SKM-1 treated with dmso at 0.1 percent for 144 hours (cell line): Measurements from ENCODE around the gene MAP2K7.
"Not testable (repeated sequence)": the region's sequence is repeated elsewhere in the genome, so short reads cannot be mapped to it uniquely, and the experiment has no call there.

Source experiments
- DNase-seq: peaks from one replicate; lab custom pipeline; 2025; ENCODE audit not compliant: unreplicated experiment; lab: John Stamatoyannopoulos, UW

The MAP2K7 gene

DNA sequence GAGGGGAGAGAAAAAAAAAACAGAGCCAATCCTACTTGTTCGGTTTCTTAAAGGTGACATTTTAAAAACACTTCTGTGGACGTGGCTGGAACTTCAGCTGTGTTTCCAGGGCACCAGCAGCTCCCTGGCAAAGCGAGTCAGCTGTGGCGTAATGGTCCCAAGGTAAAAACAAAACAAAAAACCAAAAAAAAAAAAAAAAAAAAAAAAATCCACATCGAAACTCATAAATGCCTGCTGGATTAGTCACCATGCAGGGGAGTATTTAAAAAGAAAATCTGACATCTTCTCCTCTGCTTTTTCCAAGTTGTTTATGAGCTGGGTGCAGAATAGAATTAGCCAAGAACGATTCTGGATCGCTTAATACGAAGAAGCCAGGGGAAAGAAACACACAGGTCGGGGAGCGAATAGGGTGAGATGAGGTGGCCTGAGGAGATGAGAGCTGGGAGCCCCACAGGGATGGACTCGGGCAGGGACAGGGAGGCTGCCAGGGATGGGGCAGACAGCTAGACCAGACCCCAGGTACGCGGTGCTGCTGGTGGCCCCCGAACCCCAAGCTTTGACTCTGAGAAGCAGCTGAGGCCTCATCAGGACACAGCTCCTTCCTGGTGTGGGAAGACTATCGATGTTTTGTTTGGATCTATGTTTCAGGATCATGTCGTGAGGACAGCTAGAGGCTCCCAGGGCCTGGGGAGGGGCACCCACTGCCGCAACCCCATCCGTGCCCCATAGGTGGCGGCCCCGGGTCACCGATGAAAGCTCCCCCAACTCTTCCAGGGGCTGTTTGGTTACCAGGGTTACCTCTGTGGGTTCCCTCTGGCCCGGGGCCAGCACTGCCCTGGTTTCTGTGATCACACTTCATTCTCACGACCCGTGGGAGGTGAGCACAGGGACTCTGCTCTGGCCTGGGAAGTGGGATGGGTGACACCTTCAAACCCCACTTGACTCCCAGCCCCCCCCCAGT lies 25.3 kb downstream of the MAP2K7 start:
- peak; percentile 60 for DNase-seq

DNA sequence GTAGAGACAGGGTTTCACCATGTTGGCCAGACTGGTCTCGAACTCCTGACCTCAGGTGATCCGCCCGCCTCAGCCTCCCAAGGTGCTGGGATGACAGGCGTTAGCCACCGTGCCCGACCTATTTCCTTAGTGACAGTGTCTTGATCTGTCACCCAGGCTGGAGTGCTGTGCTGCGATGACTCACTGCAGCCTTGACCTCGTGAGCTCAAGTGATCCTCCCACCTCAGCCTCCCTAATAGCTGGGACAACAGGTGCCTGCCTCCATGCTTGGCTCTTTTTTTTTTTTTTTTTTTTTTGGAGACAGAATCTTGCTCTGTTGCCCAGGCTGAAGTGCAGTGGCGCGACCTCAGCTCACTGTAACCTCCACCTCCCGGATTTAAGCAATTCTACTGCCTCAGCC lies 26.4 kb downstream of the MAP2K7 start:
- DNase-seq = not testable (repeated sequence)

DNA sequence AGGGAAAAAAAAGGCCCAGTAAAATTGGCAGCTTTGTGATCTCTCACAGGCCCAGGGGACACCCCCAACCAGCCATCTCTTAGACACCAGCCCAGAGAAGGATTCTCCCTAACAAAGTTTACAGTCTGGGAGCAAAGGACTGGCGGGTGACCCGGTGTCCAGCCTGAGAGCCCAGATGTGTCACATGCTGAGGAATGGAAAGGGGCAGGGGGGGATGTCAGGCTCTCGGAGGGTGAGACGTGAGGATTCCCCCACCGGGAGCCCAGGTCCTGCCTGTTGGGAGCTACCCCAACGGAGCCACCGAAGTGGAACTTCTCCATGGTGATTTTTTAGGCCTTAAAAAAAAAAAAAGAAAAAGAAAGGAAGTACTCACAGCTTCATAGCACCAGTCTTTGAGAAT lies 27.1 kb downstream of the MAP2K7 start:
- no peak for DNase-seq

DNA sequence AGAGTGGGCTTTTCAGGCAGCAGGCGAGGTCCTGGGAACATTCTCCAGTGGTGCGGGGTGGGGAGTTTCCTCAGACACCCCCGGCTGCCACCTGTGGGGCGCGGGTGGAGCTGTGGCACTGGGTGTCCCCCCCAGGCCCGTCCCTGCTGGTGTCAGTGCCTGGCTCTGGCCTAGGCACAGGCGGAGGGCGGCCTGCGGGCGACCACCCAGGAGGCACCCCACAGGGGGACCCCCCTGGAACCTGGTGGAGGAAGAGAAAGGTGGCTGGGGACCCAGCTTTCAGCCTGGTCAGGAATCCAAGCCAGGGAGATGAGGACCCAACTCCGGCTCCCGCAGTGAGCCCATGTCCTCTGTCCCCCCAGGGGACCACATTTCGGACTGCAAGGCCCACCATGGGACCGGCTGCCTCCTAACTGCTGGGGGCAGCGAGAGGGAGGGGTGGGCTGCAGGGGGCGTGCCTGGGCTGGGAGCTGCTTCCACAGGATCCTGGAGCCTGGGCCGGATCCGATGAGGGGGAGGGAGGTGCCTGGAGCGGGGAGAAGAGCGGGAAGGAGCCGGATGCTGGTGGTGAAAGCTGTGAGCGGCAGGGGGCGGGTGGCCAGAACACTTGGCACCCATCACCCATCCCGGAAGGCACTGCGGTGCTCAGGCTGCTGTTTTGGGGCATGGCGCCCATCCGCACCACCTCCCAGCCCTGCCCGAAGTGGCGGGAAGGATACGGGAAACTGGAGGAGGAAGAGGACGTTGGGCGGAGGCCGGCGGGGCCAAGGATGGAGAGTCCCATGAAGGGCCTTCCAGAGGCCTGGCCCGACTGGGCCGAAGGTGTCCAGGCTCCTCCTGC lies 27.8 kb downstream of the MAP2K7 start:
- DNase-seq = no peak

DNA sequence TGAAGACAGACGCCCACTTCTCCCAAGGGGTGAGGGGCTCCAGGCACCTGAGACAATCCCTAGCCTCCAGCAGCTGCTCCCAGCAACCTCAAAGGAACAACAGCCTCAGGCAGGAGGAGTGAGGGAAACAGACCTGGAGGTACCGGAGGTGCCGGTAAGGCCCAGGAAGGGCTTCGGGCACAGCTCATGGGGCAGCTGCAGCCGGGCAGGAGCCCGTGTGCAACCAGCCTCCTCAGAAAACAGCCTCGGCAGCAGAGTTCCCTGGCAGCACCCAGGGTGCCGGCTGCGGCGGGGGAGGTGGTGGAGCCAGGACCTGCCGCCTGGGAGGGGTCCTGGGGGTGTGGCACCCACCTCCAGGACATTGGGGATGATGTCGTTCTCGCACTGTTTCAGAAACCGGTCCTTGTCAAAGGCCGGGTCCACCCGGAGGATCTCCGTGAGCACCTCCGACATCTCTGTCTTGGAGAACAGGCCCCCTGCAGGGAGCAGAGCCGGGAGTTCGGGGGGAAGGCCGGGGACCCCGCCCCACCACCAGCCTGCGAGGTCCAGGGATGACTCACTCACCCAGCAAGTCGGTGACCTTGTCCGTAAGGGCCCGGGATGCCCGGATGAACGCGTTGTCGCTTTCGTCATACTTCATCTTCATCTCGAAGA lies 28.7 kb downstream of the MAP2K7 start:
- DNase-seq = no peak

DNA sequence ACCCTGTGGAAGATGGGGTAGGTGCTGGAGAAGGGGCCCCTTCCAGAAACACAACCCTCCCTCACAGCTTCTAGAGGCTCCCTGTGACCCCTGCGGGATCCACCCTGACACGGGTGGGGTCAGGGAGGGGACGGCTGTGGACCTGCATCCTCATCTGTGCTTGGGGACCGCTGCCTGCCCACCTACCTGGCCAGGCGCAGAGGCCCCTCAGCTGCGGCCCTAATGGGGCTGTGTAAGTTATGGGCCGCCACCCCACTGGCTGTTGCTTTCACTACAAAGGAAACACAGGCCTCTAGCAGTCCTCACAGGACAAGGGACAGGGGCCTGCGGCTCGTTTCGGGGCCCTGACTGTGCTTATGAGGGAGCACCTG lies 29.2 kb downstream of the MAP2K7 start:
- no peak for DNase-seq

DNA sequence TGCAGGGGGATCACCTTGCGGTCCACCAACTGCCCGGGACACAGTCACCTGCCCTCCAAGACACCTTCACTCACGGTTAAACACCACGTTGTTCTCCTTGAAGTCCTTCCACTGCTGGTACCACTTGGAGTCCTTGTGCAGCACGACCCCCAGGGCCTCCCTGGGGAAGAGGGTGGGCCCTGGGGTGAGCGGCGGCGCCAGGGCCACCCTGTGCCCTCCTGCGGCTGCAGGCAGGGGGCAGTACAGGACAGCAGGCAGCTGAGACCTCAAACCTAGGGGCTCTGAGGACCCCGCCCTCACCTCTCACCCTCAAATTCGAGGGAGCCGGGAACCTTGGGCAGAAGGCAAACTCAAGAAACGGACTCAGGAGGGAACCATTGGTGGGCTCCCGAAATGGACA lies 29.7 kb downstream of the MAP2K7 start:
- DNase-seq = no peak

DNA sequence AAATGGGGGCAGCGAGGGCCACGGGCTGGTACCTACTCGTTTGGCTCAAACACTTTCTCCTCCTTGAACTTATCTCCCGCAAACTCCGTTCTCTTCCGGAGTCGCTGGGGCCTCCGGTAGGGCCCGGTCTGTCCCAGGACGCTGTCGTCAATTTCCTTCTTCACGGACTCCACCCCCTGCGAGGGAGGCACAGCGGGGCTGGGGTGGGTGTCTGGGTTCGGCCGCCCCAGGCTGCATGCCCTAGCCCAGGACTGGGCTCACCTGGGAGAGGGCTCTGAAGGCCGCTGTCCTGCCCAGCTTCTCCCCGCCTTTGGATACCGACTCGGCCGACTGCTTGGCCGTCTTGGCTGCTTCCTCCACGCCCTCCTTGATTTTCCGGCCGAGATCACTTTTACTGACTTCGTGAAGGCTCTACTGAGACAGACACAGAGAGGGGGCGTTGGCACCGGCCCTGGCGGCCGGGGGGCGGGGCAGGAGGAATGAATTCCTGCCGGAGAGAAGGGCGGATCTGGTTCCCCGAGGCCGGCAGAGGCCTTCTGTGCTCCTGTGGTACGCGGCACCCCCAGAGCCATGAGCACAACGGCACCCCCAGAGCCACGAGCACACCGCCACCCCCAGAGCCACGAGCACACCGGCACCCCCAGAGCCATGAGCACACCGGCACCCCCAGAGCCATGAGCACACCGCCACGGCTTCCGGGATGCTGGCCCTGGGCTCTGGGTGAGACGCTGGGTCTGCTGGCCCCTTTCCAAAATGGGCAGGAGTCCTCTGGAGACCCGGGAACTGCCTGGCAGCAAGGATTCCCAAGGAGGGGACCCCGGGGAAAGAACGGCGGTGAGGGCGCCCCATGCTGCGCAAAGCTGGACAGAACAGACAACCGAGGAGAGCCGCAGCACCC lies 30.4 kb downstream of the MAP2K7 start:
- DNase-seq = no peak

DNA sequence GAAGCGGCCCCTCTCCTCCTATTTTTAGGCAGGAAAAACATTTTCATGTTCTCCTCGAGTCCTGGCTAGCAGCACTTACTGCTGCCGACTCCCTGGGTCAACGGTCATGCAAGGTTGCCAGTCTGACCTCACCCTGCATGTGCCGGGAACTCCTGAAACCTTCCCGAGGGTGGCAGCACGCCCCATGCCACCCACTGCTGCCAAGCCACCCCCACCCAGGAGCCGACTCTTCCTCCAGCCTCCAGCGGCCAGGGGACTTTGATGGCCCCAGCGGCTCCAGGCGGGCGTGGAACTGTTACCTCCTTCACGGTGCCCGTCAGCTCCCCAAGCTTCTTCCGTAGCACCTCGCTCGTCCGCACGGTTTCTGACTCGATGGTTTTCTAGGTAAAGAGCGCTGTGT lies 31.1 kb downstream of the MAP2K7 start:
- no peak for DNase-seq

DNA sequence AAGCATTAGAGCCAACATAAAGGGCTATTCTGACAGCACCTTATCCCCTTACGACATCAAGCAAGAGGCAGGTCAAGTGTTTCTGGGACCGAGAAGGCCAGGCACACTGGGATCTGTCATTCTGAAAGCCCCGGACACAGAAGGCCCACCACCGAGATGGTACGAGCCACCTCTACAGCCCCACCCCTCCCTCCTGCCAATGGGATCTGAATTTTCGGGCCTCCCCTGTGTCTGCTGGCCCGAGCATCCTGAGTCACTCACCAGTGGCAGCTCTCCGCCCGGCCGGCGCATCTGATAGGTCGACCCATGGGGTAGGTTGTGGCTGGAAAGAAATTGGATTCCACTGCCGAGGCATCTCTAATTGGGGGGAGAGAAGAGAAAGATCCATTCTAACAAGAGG lies 37.2 kb downstream of the MAP2K7 start:
- DNase-seq = no peak

DNA sequence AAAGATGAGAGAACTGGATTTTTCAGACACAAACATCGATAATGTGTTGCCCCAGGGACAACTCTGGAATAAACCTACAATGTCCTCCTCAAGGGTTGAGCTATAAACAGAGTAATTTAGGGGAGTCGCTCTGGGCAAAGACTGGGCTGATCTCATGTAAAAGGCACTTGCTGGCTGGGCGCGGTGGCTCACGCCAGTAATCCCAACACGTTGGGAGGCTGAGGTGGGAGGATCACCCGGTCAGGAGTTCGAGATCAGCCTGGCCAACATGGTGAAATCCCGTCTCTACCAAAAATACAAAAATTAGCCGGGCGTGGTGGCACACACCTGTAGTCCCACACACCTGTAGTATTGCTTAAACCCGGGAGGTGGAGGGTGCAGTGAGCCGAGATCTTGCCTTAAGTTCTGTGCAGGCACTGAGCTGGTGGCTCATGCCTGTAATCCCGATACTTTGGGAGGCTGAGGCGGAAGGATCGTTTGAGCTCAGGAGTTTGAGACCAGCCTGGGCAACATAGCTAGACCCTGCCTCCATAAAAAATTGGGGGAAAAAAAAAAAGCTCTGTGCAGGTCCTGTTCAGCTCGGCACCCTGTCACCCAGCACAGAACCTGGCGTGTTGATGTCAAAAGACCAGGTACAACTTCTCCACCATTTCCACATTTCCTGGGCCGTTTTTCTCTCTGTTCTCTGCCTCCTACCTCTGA lies 38.4 kb downstream of the MAP2K7 start:
- no peak for DNase-seq

DNA sequence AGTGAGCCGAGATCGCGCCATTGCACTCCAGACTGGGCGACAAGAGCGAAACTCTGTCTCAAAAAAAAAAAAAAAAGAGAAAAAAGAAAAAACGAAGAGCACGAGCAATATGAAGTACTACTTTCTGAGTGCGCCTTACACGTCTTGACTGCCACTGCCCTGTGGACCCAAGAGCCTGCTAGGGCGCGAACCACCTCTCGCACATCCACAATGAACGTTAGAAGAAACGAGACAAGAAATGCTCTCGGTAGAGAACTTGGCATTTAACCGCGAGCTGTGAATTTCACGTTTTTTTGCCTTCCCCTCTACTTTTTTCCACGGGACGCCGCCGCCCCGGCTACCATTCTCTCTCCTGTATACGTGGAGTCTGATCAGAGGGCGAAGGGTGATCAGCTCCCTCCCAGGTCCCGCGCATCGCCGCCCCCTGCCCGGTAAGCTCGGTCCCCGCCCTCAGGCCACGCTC lies 39.3 kb downstream of the MAP2K7 start:
- no peak for DNase-seq

DNA sequence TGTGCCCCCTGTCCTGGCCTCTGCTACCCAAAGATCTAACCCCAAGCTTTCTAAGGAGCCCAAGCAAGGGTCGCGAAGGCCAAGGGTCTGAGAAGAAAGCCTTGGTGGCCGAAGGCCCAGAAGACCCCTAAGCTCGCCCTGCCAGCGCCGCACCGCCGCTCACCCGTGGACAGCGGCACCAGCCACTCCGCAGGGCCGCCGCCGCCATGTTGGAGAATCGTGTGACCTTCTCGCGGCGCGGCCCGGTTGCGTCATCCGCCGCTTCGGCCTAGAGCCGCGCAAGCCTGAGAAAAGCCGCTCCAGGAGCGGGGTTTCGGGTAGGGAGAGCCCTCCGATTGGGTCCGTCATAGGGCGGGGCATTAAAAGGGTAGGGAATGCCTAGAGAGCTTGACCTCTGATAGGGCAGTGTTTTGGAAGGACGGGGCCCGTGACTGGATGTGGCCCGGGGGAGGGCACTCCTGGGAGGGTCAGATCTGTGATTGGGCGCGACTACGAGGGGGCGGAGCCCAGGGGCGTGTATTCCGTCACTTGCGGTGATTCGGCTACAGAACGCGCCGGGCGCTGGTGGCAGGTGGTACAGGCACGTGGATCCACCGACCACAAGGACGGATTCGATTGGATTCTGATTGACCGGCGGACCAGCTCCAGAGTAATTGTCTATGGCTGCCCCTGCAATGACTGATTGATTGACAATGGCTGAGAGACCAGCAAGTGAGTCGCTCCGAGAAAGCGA lies 39.9 kb downstream of the MAP2K7 start, which contains the start of gene TIMM44:
TSS of gene TIMM44 (minus strand) at position 223 of the 733 bp plus-strand sequence. CDS start at position 208, 15 bp downstream.
- DNase-seq = peak; percentile 99

DNA sequence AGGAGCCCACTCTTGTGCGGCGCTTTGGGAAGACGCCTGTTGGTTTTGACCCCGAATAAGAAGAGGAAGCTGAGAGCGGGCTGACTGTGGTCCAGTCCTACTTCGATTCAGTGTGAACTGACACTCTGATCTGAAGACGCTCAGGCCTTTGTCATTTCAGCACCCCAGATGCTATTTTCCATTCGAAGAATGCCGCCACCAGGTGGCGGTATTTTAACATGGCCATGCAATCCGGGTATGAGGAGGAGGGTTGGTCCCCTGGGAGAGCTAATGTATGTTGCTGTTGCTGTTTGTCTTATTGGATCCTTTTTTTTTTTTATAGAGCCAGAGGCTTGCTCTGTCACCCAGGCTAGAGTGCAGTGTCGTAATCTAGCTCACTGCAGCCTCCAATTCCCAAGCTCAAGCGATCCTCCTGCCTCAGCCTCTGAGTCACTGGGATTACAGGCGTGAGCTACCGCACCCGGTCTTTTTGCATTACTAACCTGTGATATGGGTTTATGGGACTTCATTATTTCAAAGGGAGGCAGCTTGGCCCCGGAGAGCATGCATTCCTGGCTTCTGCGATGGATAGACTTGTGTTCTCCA lies 40.6 kb downstream of the MAP2K7 start:
- DNase-seq = peak; percentile 77

DNA sequence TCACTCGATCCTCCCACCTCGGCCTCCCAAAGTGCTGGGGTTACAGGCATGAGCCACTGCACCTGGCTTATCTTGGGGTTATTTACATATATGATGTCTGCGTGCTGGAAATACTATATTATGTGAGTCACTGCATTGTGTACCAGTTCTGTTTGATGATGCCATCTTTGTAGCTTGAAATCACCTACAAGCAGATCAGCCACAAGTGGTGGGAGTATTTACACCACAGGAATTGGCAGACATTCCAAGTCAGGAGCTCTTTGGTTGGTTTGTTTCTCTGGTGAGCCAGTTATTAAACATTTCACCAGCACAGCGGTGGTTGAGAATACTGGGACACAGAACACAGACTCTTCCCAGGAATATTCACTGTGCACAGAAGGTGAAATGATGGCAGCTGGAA lies 44.3 kb downstream of the MAP2K7 start:
- DNase-seq = no peak

DNA sequence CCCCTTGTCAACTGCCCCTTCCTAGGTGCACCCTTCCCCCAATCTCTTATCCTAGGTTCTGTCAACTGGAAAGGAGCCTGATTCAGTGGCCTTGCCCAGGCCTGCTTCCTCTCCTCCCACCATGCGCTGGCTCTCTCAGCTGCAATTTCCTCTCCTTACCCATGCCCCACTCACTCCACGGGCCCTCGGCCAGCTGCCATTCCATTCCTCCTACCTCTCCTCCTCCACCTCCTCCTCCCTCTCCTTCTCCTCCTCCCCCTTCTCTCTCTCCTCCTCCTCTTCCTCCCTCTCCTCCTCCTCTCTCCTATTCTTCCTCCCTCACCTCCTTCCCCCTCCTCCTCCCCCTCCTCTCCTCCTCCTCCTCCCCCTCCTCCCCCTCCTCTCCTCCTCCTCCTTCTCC lies 49.4 kb downstream of the MAP2K7 start:
- DNase-seq = peak; percentile 21

DNA sequence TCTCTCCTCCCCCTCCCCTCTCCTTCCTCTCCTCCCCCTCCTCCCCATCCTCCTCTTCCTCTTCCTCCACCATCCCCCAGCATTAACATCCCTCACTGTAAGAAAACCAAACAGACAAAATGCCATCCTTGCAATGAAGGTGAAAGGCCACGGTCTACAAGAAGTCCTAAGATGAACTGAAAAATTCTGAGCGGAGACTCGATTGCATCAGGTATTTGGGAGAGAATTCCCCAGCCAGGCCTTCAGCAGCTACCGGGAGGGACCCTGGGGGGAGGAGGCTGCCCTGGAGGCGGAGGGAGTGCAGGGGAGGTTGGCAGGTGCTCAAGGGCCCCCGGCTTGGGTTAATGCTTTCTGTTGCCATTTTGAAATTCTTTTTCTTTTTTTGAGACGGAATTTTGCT lies 49.9 kb downstream of the MAP2K7 start:
- DNase-seq = no peak

DNA sequence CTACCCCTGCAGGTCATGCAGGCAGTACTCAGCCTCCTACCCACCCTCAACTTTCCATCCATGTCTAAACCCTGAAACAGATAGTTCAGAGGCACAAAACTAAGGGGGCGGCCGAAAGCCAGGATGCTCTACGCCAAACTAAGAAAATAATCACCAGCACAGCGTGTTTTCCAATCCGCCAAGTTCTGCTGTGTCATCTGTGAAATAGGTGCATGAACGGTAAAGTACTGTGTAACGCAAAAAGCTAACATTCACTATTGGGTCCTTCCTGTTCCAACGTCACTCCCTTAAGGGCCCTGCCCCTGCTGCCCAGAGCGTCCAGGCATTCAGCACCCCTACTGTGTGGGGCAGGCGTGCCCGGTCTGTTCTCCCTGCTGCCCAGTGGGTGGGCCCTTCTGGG lies 52.0 kb downstream of the MAP2K7 start:
- DNase-seq = no peak

DNA sequence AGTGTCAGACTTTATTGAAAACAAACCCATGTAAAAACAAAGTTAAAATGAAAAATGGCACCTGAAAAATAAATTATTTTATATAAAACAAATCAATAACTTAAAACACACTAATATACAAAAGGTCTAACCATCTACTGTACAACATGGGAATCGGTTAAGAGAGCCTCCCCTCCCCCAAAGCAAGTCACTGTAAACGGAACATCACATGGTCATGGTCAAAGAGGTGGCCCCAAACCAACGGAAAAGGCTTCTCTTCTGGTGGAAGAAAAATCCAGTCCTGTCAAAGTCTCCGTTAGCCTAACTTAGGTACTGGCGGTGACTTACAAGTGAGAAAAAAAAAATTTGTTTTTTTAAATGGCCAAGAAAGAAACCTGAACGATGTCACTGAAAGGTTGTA lies 55.5 kb downstream of the MAP2K7 start:
- DNase-seq = no peak
